A673 (cell line): Measurements from ENCODE around the gene NCKAP5. TPM values are rescaled to one million over a fixed set of nuclear protein-coding genes. Genes with fewer than 3 reads are reported as not detected.

ENCODE experiments used
- BruUV-seq: library from RNA; stranded (reverse); fragments of 400-500 nt; replicated peaks from 2 replicates; lab custom pipeline; 2021; lab: Mats Ljungman, UMichigan
- CTCF ChIA-PET: fragments of 300-600 bp; sonication (Branson Sonifier 250); formaldehyde crosslinking; loops from one replicate; lab custom pipeline; 2022; ENCODE audit warnings: antibody characterized with exemption; lab: Charles Lee
- POLR2A ChIA-PET: fragments of 300-600 bp; sonication (Branson Sonifier 250); formaldehyde crosslinking; loops from one replicate; lab custom pipeline; 2022; ENCODE audit warnings: antibody characterized with exemption; ENCODE audit not compliant: low non-redundant PET; lab: Charles Lee
- DNase-seq: peaks from one replicate; pipeline ENCODE4 v3.0.0-alpha.2; 2015; ENCODE audit warnings: low spot score
- H3K27ac ChIP-seq: fragments of 200-600 bp; sonication (generic); 2 replicates; pipeline ENCODE4 v1.5.1; 2016; ENCODE audit warnings: mixed run types, low read depth, mild to moderate bottlenecking, mixed read lengths, antibody characterized with exemption, low read length; ENCODE audit not compliant: poor library complexity, severe bottlenecking
- H3K27me3 ChIP-seq: fragments of 200-600 bp; sonication (generic); replicated peaks from 2 replicates; pipeline ENCODE4 v1.6.1; 2017; ENCODE audit warnings: mixed run types, low read depth, mild to moderate bottlenecking, mixed read lengths, antibody characterized with exemption, low read length; ENCODE audit not compliant: insufficient read depth, poor library complexity
- H3K36me3 ChIP-seq: fragments of 200-600 bp; sonication (generic); 2 replicates; pipeline ENCODE4 v1.6.1; 2016; ENCODE audit warnings: mixed run types, mild to moderate bottlenecking, mixed read lengths, antibody characterized with exemption, low read length; ENCODE audit not compliant: insufficient read depth, poor library complexity, severe bottlenecking
- H3K4me1 ChIP-seq: fragments of 200-600 bp; sonication (generic); 2 replicates; pipeline ENCODE4 v1.6.1; 2017; ENCODE audit warnings: mixed run types, mild to moderate bottlenecking, mixed read lengths, antibody characterized with exemption, low read length; ENCODE audit not compliant: insufficient read depth, poor library complexity, severe bottlenecking
- H3K4me3 ChIP-seq: fragments of 200-600 bp; sonication (generic); 2 replicates; pipeline ENCODE4 v1.5.1; 2016; ENCODE audit warnings: low read depth, mixed run types, mild to moderate bottlenecking, mixed read lengths, low read length; ENCODE audit not compliant: poor library complexity, severe bottlenecking
- H3K9me3 ChIP-seq: fragments of 200-600 bp; sonication (generic); 2 replicates; pipeline ENCODE4 v1.6.1; 2016; ENCODE audit warnings: mixed run types, low read depth, mild to moderate bottlenecking, mixed read lengths, antibody characterized with exemption, low read length; ENCODE audit not compliant: poor library complexity, severe bottlenecking
- EZH2 ChIP-seq: fragments of 200-600 bp; sonication (generic); IDR thresholded peaks from 2 replicates; pipeline ENCODE4 v1.6.1; 2017; ENCODE audit warnings: borderline replicate concordance, low read depth, mild to moderate bottlenecking, mixed read lengths, antibody characterized with exemption, low read length; ENCODE audit not compliant: poor library complexity, severe bottlenecking
- intact Hi-C: fragments of 100-400 bp; cut with micrococcal nuclease; formaldehyde crosslinking; loops from one replicate; pipeline ENCODE4 v1.10.0; 2022; ENCODE audit not compliant: unreplicated experiment
- total RNA-seq: library from RNA; stranded (reverse); gene quantifications from 2 replicates; pipeline ENCODE4 v1.2.3, GENCODE V29; 2021
- TF ChIP-seq, protein P1 (sequence below): fragments of 300-800, 200-600 bp; sonication (generic); conservative IDR thresholded peaks from 2 replicates; pipeline ENCODE4 v1.5.1; 2017; ENCODE audit warnings: low read depth, mild to moderate bottlenecking, antibody characterized with exemption, low read length, moderate library complexity, mixed read lengths

NCKAP5 gene
- total RNA-seq, 1 experiment from 2014 or later: 26.6 TPM

GRCh38 chr2:133124446-133124845 lies 443.8 kb downstream of the NCKAP5 start:
- POLR2A ChIA-PET: no interaction called here
- no TSS peak for BruUV-seq
- H3K9me3 ChIP-seq: no peaks in the 10 kb centered on the region
- CTCF ChIA-PET: no interaction called here
- no peak for DNase-seq
- peaks cover under 1% of the 10 kb centered on the region for H3K36me3 ChIP-seq
- intact Hi-C loops: no loop called here
- no peak overlapping the region for H3K4me3 ChIP-seq
- TF ChIP-seq, protein P1, sequence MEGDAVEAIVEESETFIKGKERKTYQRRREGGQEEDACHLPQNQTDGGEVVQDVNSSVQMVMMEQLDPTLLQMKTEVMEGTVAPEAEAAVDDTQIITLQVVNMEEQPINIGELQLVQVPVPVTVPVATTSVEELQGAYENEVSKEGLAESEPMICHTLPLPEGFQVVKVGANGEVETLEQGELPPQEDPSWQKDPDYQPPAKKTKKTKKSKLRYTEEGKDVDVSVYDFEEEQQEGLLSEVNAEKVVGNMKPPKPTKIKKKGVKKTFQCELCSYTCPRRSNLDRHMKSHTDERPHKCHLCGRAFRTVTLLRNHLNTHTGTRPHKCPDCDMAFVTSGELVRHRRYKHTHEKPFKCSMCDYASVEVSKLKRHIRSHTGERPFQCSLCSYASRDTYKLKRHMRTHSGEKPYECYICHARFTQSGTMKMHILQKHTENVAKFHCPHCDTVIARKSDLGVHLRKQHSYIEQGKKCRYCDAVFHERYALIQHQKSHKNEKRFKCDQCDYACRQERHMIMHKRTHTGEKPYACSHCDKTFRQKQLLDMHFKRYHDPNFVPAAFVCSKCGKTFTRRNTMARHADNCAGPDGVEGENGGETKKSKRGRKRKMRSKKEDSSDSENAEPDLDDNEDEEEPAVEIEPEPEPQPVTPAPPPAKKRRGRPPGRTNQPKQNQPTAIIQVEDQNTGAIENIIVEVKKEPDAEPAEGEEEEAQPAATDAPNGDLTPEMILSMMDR: no peak
- TF ChIP-seq EZH2: no peak
- H3K27ac ChIP-seq: no peak overlapping the region
- H3K4me1 ChIP-seq: no peaks in the 10 kb centered on the region
- H3K27me3 ChIP-seq: no peaks in the 10 kb centered on the region

DNA sequence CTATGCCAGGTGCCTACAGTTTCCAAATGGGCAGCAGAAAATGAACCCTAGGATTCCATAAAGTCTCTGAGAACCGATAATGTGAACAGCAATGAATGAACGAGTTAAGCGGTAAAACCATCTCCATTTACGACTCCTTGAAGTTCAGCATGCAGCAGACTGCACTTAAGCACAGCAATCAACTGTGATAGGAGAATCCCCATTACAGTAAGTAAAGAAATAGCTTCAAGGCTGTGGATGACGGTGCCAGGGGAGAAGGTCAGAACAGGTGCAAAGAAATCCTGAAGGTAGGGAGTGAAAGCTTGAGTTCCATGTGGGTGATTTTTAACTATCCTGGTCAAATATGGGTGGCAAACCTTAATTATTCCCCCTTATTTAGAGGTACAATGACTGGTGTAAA lies 444.4 kb downstream of the NCKAP5 start:
- BruUV-seq: no TSS peak
- intact Hi-C loops: no loop called here
- Histone ChIP-seq H3K9me3 (no peaks in the 10 kb centered on the region), H3K27me3 (no peaks in the 10 kb centered on the region), H3K4me1 (no peaks in the 10 kb centered on the region), H3K36me3 (no peaks in the 10 kb centered on the region), H3K4me3 (no peak overlapping the region), H3K27ac (no peak overlapping the region)
- ChIA-PET CTCF (no interaction called here), POLR2A (no interaction called here)
- TF ChIP-seq, protein P1: no peak
- no peak for TF ChIP-seq EZH2
- no peak for DNase-seq

GRCh38 chr2:133123393-133123792 lies 444.9 kb downstream of the NCKAP5 start:
- Histone ChIP-seq H3K36me3 (no peaks in the 10 kb centered on the region), H3K27me3 (no peaks in the 10 kb centered on the region), H3K4me1 (no peaks in the 10 kb centered on the region), H3K9me3 (no peaks in the 10 kb centered on the region), H3K27ac (no peak overlapping the region), H3K4me3 (no peak overlapping the region)
- POLR2A ChIA-PET: no interaction called here
- no TSS peak for BruUV-seq
- DNase-seq: no peak
- intact Hi-C loops: no loop called here
- TF ChIP-seq, protein P1: no peak
- TF ChIP-seq EZH2: no peak
- CTCF ChIA-PET: no interaction called here
